ENCODE results near the gene KRTAP10-11. TPM values are rescaled to one million over a fixed set of nuclear protein-coding genes. Genes with fewer than 3 reads are reported as not detected.

The KRTAP10-11 gene
- total and polyA plus RNA-seq, 5 donors from 2014 or later, result not detected

DNA sequence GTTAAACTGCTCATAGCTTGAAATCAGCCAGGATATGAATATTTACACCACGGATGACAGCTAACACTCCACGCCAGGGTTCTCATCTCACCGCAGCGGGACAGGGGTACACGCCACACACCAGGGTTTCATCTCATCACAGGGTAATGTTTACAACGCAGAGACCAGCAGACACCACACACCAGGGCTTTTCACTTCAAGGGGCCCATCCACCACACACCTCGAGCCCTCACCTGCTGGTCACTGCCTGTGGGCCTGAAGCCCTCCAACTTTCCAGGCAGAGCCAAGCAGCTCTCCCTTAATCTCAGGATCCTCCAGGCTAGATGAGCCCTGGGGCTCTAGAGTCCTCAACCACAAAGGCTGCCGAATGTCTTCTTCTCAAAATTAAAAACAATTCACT is 49.4 kb downstream of the KRTAP10-11 start:
- H3K36me3 ChIP-seq (ENCODE audit: control insufficient read depth, insufficient read depth, low read length), result no peaks in the 10 kb centered on the region
- H3K4me3 Mint-ChIP-seq, result no peak overlapping the region
- no peak overlapping the region for H3K27ac Mint-ChIP-seq
- ATAC-seq (ENCODE audit: low read depth in 2 of 2) (no peak), DNase-seq (no peak)
- no peaks in the 10 kb centered on the region for H3K36me3 Mint-ChIP-seq
- peaks cover 0 to 12% (median 2%) of the 10 kb centered on the region in 7 donors for H3K9me3 Mint-ChIP-seq
- H3K4me1 Mint-ChIP-seq, result peaks cover 0 to 13% (median 4%) of the 10 kb centered on the region in 4 donors
- H3K9me3 ChIP-seq (ENCODE audit: control insufficient read depth in 2 of 2, low read length in 2 of 2), result peaks cover 4 to 12% of the 10 kb centered on the region in 2 experiments
- H3K4me3 ChIP-seq (ENCODE audit: low read depth, low read length), result no peak overlapping the region
- no peaks in the 10 kb centered on the region for H3K4me1 ChIP-seq (ENCODE audit: control insufficient read depth, insufficient read depth, low read length, poor library complexity, severe bottlenecking)
- peaks cover 54% of the 10 kb centered on the region for H3K27me3 Mint-ChIP-seq
- peaks cover 6% of the 10 kb centered on the region for H3K27me3 ChIP-seq (ENCODE audit: control insufficient read depth, insufficient read depth, low read length)
- no peak overlapping the region for H3K27ac ChIP-seq (ENCODE audit: insufficient read depth, low read length, poor library complexity, severe bottlenecking)

- peaks cover 4 to 12% of the 10 kb centered on the region in 2 experiments for H3K9me3 ChIP-seq (ENCODE audit: control insufficient read depth in 2 of 2, low read length in 2 of 2)
- peaks cover 0 to 12% (median 2%) of the 10 kb centered on the region in 4 donors for H3K4me1 Mint-ChIP-seq
- no peak overlapping the region for H3K27ac ChIP-seq (ENCODE audit: insufficient read depth, low read length, poor library complexity, severe bottlenecking)
- peaks cover 0 to 12% (median 3%) of the 10 kb centered on the region in 7 donors for H3K9me3 Mint-ChIP-seq
- ATAC-seq (ENCODE audit: low read depth in 2 of 2) (no peak), DNase-seq (no peak)
- H3K4me1 ChIP-seq (ENCODE audit: control insufficient read depth, insufficient read depth, low read length, poor library complexity, severe bottlenecking), result no peaks in the 10 kb centered on the region
- H3K36me3 Mint-ChIP-seq, result no peaks in the 10 kb centered on the region
- no peak overlapping the region for H3K27ac Mint-ChIP-seq
- no peaks in the 10 kb centered on the region for H3K36me3 ChIP-seq (ENCODE audit: control insufficient read depth, insufficient read depth, low read length)
- peaks cover 57% of the 10 kb centered on the region for H3K27me3 Mint-ChIP-seq
- H3K4me3 ChIP-seq (ENCODE audit: low read depth, low read length), result no peak overlapping the region
- no peak overlapping the region for H3K4me3 Mint-ChIP-seq
- peaks cover 2% of the 10 kb centered on the region for H3K27me3 ChIP-seq (ENCODE audit: control insufficient read depth, insufficient read depth, low read length)
Measured at GRCh38 chr21:44696572-44696971, 50.4 kb downstream of the KRTAP10-11 start.

Other genes with a start within 250 kb of the KRTAP10-11 start
- 1.6 TPM for gene LRRC3, start 190.9 kb upstream of the KRTAP10-11 start, total RNA-seq
- under 1 TPM; 0.15 to 0.44 (median 0.38) TPM for gene LRRC3, start 190.9 kb upstream of the KRTAP10-11 start, polyA plus RNA-seq
- gene KRTAP10-1, start 106.2 kb upstream of the KRTAP10-11 start, total RNA-seq, result not detected
- not detected for gene KRTAP10-1, start 106.2 kb upstream of the KRTAP10-11 start, polyA plus RNA-seq
- gene KRTAP10-2, start 94.9 kb upstream of the KRTAP10-11 start, total RNA-seq, result not detected
- not detected for gene KRTAP10-2, start 94.9 kb upstream of the KRTAP10-11 start, polyA plus RNA-seq
- gene KRTAP10-3, start 87.6 kb upstream of the KRTAP10-11 start, total RNA-seq, result not detected
- not detected for gene KRTAP10-3, start 87.6 kb upstream of the KRTAP10-11 start, polyA plus RNA-seq
- not detected for gene KRTAP10-4, start 72.7 kb upstream of the KRTAP10-11 start, total RNA-seq
- gene KRTAP10-4, start 72.7 kb upstream of the KRTAP10-11 start, polyA plus RNA-seq, result not detected
- gene KRTAP10-5, start 65.8 kb upstream of the KRTAP10-11 start, total RNA-seq, result not detected
- gene KRTAP10-5, start 65.8 kb upstream of the KRTAP10-11 start, polyA plus RNA-seq, result not detected
- gene KRTAP10-6, start 53.9 kb upstream of the KRTAP10-11 start, total RNA-seq, result not detected
- gene KRTAP10-6, start 53.9 kb upstream of the KRTAP10-11 start, polyA plus RNA-seq, result not detected
- not detected for gene KRTAP10-7, start 45.8 kb upstream of the KRTAP10-11 start, total RNA-seq
- gene KRTAP10-7, start 45.8 kb upstream of the KRTAP10-11 start, polyA plus RNA-seq, result not detected
- gene KRTAP10-8, start 34.3 kb upstream of the KRTAP10-11 start, total RNA-seq, result not detected
- gene KRTAP10-8, start 34.3 kb upstream of the KRTAP10-11 start, polyA plus RNA-seq, result not detected
- not detected for gene KRTAP10-9, start 19.3 kb upstream of the KRTAP10-11 start, total RNA-seq
- gene KRTAP10-9, start 19.3 kb upstream of the KRTAP10-11 start, polyA plus RNA-seq, result not detected
- gene KRTAP10-10, start 9.1 kb upstream of the KRTAP10-11 start, total RNA-seq, result not detected
- not detected for gene KRTAP10-10, start 9.1 kb upstream of the KRTAP10-11 start, polyA plus RNA-seq
- not detected for gene KRTAP12-4, start 8.2 kb downstream of the KRTAP10-11 start, total RNA-seq
- not detected for gene KRTAP12-4, start 8.2 kb downstream of the KRTAP10-11 start, polyA plus RNA-seq
- gene KRTAP12-3, start 11.5 kb downstream of the KRTAP10-11 start, total RNA-seq, result not detected
- not detected for gene KRTAP12-3, start 11.5 kb downstream of the KRTAP10-11 start, polyA plus RNA-seq
- gene KRTAP12-2, start 20.5 kb downstream of the KRTAP10-11 start, total RNA-seq, result not detected
- gene KRTAP12-2, start 20.5 kb downstream of the KRTAP10-11 start, polyA plus RNA-seq, result not detected
- gene KRTAP12-1, start 35.7 kb downstream of the KRTAP10-11 start, total RNA-seq, result not detected
- gene KRTAP12-1, start 35.7 kb downstream of the KRTAP10-11 start, polyA plus RNA-seq, result not detected
- not detected for gene KRTAP10-12, start 50.8 kb downstream of the KRTAP10-11 start, total RNA-seq
- not detected for gene KRTAP10-12, start 50.8 kb downstream of the KRTAP10-11 start, polyA plus RNA-seq
- not detected for gene TSPEAR, start 65.2 kb downstream of the KRTAP10-11 start, total RNA-seq
- under 1 TPM in 1 of 4 donors, not detected in 3; 0.05 TPM for gene TSPEAR, start 65.2 kb downstream of the KRTAP10-11 start, polyA plus RNA-seq
- 109 TPM for gene UBE2G2, start 155.4 kb downstream of the KRTAP10-11 start, total RNA-seq
- 10 to 100 TPM; 42.8 to 50.9 (median 49.0) TPM for gene UBE2G2, start 155.4 kb downstream of the KRTAP10-11 start, polyA plus RNA-seq
- gene SUMO3, start 171.6 kb downstream of the KRTAP10-11 start, total RNA-seq, result 65.8 TPM
- gene SUMO3, start 171.6 kb downstream of the KRTAP10-11 start, polyA plus RNA-seq, result 10 to 100 TPM; 76.3 to 88.9 (median 80.2) TPM
- gene PTTG1IP, start 227.3 kb downstream of the KRTAP10-11 start, total RNA-seq, result 98.3 TPM
- 100 to 1,000 TPM in 1 of 4 donors, 10 to 100 TPM in 3; 78.5 to 100 (median 95.1) TPM for gene PTTG1IP, start 227.3 kb downstream of the KRTAP10-11 start, polyA plus RNA-seq